ENCODE results near the gene MRPS15.

- TF ChIP-seq CTCF (conservative IDR thresholded peaks at IDR 0.05; ENCODE audit: low read depth, low read length) (no peak), EZH2phosphoT487 (IDR thresholded peaks at IDR 0.05; ENCODE audit: borderline replicate concordance, low read length) (no peak)
Observed at GRCh38 chr1:36458910-36459309, 5.3 kb downstream of the MRPS15 start.
